ENCODE data around the gene PIP5KL1. TPM values are rescaled to one million over a fixed set of nuclear protein-coding genes. Genes with fewer than 3 reads are reported as not detected.

Gene PIP5KL1
- total RNA-seq, 2 experiments from 2014 or later, result 0.95 to 4.4 TPM

DNA sequence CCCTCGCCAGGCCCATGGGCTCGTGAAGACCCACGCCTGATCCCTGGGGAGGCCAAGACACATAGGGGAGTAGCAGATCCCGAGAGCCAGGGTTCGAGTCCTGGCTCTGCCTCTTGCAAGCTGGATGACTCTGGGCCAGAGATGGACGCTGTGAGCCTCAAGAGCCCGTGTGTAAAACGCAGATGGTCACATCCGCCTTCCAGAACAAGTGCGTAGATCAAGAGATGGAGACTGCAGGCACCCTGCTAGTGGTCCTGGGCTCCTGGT is 22.0 kb downstream of the PIP5KL1 start:
- ChIA-PET CTCF (ENCODE audit: unreplicated experiment) (no interaction called here), POLR2A (no interaction called here)
- intact Hi-C loops (cut with micrococcal nuclease; ENCODE audit: unreplicated experiment), result loop anchor here (10.0 kb wide), 1 partner anchor 776 kb away; the partner anchor contains the start of gene SET
- H3K9me3 ChIP-seq (ENCODE audit: low read length), result no peaks in the 10 kb centered on the region
- BruUV-seq (replicated peaks), result no TSS peak
- H3K9me2 ChIP-seq (ENCODE audit: insufficient read depth, low read length), result no peaks in the 10 kb centered on the region
- 0 out of 2 replicates have a peak, but pooled peaks cover 3% of the 10 kb centered on the region for H4K20me1 ChIP-seq (ENCODE audit: insufficient read depth, low read length)
- H3K79me2 ChIP-seq (ENCODE audit: insufficient read depth, low read depth, low read length), result peaks cover 16% of the 10 kb centered on the region; the same call in 1 of the 2 replicates
- no peak for TF ChIP-seq EZH2phosphoT487 (IDR thresholded peaks at IDR 0.05; ENCODE audit: borderline replicate concordance, low read depth, low read length)
- TF ChIP-seq, protein P1, sequence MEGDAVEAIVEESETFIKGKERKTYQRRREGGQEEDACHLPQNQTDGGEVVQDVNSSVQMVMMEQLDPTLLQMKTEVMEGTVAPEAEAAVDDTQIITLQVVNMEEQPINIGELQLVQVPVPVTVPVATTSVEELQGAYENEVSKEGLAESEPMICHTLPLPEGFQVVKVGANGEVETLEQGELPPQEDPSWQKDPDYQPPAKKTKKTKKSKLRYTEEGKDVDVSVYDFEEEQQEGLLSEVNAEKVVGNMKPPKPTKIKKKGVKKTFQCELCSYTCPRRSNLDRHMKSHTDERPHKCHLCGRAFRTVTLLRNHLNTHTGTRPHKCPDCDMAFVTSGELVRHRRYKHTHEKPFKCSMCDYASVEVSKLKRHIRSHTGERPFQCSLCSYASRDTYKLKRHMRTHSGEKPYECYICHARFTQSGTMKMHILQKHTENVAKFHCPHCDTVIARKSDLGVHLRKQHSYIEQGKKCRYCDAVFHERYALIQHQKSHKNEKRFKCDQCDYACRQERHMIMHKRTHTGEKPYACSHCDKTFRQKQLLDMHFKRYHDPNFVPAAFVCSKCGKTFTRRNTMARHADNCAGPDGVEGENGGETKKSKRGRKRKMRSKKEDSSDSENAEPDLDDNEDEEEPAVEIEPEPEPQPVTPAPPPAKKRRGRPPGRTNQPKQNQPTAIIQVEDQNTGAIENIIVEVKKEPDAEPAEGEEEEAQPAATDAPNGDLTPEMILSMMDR (conservative IDR thresholded peaks at IDR 0.05; ENCODE audit: low read length), result no peak
- DNase-seq (ENCODE audit: low spot score), result no peak
- peaks cover 62% of the 10 kb centered on the region for H3K36me3 ChIP-seq (ENCODE audit: insufficient read depth, low read length)
- H3K4me1 ChIP-seq (ENCODE audit: insufficient read depth, low read length, poor library complexity, severe bottlenecking), result peaks cover 69% of the 10 kb centered on the region
- H3K4me3 ChIP-seq (ENCODE audit: low read depth, low read length, poor library complexity, severe bottlenecking), result no peak overlapping the region
- H3K27ac ChIP-seq (ENCODE audit: low read depth, low read length, poor library complexity, severe bottlenecking), result no peak overlapping the region
- no peak overlapping the region for H2AFZ ChIP-seq (ENCODE audit: low read length)
- no peak overlapping the region for H3K4me2 ChIP-seq (ENCODE audit: low read length)

DNA sequence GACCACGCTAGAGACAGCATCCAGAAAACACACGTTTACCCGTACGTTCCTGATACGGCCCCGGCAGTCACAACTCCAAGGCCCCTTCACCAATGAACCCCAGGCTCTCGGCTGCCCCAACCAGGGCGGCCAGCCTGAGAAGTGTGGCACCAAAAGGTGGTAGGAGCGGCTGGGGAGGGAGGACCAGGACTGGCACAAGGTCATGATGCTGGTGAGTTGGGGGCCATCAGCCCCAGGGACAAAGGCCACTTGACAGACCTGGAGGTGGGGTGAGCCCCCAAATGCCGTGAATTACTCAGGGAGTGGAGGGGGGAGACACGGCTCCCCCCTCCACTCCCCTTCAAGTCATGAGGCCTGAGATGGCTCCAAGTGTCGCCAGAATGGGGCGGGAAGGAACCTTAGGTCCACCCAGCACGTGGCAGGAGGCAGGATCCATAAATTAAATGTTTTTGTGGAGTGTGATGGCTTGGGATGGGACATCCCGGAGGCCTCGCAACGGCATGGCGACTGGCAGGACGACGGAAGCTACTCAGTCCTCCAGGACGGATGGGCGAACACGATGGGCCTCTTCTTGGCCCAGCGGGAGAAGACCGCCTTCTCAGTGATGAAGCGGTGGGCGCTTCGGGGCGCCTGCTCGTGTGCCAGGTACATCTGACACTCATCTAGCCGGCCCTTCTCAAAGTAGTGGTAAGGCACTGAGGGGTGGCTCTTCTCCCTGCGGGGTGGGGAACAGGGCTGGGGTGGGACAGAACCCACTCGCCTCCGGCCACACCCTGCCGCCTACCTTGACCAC is 22.5 kb downstream of the PIP5KL1 start:
- intact Hi-C loops (cut with micrococcal nuclease; ENCODE audit: unreplicated experiment), result loop anchor here (10.0 kb wide), 1 partner anchor 777 kb away; the partner anchor contains the start of gene SET
- Histone ChIP-seq H3K27ac (ENCODE audit: low read depth, low read length, poor library complexity, severe bottlenecking) (no peak overlapping the region), H3K79me2 (ENCODE audit: insufficient read depth, low read depth, low read length) (peaks cover 15% of the 10 kb centered on the region; the same call in 1 of the 2 replicates), H2AFZ (ENCODE audit: low read length) (no peak overlapping the region), H3K9me3 (ENCODE audit: low read length) (no peaks in the 10 kb centered on the region), H3K4me3 (ENCODE audit: low read depth, low read length, poor library complexity, severe bottlenecking) (no peak overlapping the region), H3K4me1 (ENCODE audit: insufficient read depth, low read length, poor library complexity, severe bottlenecking) (peaks cover 73% of the 10 kb centered on the region), H3K4me2 (ENCODE audit: low read length) (no peak overlapping the region), H4K20me1 (ENCODE audit: insufficient read depth, low read length) (0 out of 2 replicates have a peak, but pooled peaks cover 3% of the 10 kb centered on the region), H3K36me3 (ENCODE audit: insufficient read depth, low read length) (peaks cover 58% of the 10 kb centered on the region), H3K9me2 (ENCODE audit: insufficient read depth, low read length) (no peaks in the 10 kb centered on the region)
- POLR2A ChIA-PET, result interaction anchor here (0.8 kb wide), 1 partner anchor 9 kb away, joined by 5 read pairs; the partner anchor contains the start of gene ST6GALNAC4
- CTCF ChIA-PET (ENCODE audit: unreplicated experiment), result no interaction called here
- no peak for DNase-seq (ENCODE audit: low spot score)
- BruUV-seq (replicated peaks), result no TSS peak
- TF ChIP-seq, protein P1 (conservative IDR thresholded peaks at IDR 0.05; ENCODE audit: low read length), result no peak
- TF ChIP-seq EZH2phosphoT487 (IDR thresholded peaks at IDR 0.05; ENCODE audit: borderline replicate concordance, low read depth, low read length), result no peak

DNA sequence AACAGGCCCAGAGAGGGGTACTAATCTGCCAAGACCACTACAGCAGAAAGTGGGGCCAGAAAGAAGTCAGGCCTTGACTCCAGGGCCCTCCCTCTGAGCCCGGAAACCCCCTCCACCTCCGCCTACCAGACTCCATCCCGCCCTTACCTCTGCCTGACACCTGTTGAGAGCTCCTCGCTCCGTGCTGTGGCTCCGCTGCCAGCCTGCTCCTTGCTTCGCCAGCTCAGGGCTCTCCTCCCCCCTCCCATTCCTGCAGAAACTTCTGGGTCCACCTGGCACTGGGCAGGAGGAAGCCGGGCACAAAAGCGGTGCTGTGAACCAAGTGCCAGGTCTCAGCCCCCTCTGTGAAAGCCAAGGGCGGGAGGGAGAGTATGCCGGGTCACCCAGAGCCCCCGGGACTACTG is 24.8 kb downstream of the PIP5KL1 start:
- Histone ChIP-seq H3K9me2 (ENCODE audit: insufficient read depth, low read length) (no peaks in the 10 kb centered on the region), H3K27ac (ENCODE audit: low read depth, low read length, poor library complexity, severe bottlenecking) (peak overlapping the region; percentile 94), H4K20me1 (ENCODE audit: insufficient read depth, low read length) (0 out of 2 replicates have a peak, but pooled peaks cover under 1% of the 10 kb centered on the region), H3K36me3 (ENCODE audit: insufficient read depth, low read length) (peaks cover 38% of the 10 kb centered on the region), H3K4me2 (ENCODE audit: low read length) (peak overlapping the region; percentile 76), H3K4me1 (ENCODE audit: insufficient read depth, low read length, poor library complexity, severe bottlenecking) (peaks cover 72% of the 10 kb centered on the region), H3K4me3 (ENCODE audit: low read depth, low read length, poor library complexity, severe bottlenecking) (peak overlapping the region; percentile 58), H3K9me3 (ENCODE audit: low read length) (no peaks in the 10 kb centered on the region), H2AFZ (ENCODE audit: low read length) (no peak overlapping the region), H3K79me2 (ENCODE audit: insufficient read depth, low read depth, low read length) (peaks cover 4% of the 10 kb centered on the region; the same call in 1 of the 2 replicates)
- no TSS peak for BruUV-seq (replicated peaks)
- intact Hi-C loops (cut with micrococcal nuclease; ENCODE audit: unreplicated experiment), result loop anchor here (1.0 to 10.0 kb wide), 2 partner anchors 10 to 779 kb away; partner anchors contain the start of gene SET
- DNase-seq (ENCODE audit: low spot score), result peak; percentile 77
- ChIA-PET POLR2A (interaction anchor here (2.1 to 2.2 kb wide), 2 partner anchors 10 to 23 kb away, joined by 6 to 12 read pairs; no protein-coding TSS in a partner anchor), CTCF (ENCODE audit: unreplicated experiment) (no interaction called here)
- TF ChIP-seq, protein P1 (conservative IDR thresholded peaks at IDR 0.05; ENCODE audit: low read length), result no peak
- no peak for TF ChIP-seq EZH2phosphoT487 (IDR thresholded peaks at IDR 0.05; ENCODE audit: borderline replicate concordance, low read depth, low read length)

Data from OCI-LY7 (cell line).